ENCODE results near the gene SFSWAP.

SFSWAP gene

DNA sequence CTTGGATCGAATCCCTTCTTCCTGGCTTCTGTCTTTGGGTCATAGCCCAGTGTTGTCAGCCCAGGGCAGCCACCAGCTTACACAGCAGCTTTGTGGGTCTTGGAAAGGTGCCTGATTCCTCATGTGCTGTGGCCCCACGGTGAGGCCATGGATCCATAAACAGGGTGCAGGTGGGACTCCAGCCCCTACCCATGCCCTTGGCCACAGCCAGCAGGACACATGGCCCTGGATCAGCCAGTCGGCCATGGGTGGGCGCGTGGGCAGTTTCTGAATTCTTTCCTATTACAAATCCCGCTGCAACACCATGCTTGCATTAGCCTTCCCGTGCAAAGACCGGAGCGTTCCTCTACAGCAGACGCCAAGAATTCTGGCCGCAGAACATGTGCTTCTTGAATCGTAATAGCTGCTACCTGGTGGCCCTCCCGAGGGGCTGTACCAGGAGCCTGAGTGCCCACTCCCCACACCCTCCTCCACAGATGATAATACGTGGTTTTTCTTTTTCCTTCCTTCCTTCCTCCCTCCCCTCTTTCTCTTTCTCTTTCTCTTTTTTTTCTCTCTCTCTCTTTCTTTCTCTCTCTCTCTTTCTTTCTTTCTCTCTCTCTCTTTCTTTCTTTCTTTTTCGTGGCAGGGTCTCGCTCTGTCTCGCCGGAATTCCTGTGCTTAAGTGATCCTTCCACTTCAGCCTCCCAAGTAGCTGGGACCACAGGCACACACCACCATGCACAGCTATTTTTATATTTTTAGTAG lies 114.4 kb downstream of the SFSWAP start:
- H3K4me3 ChIP-seq (ENCODE audit: low read depth, low read length): no peak overlapping the region
- DNase-seq (ENCODE audit: low read depth): no peak
- TF ChIP-seq, protein P1, sequence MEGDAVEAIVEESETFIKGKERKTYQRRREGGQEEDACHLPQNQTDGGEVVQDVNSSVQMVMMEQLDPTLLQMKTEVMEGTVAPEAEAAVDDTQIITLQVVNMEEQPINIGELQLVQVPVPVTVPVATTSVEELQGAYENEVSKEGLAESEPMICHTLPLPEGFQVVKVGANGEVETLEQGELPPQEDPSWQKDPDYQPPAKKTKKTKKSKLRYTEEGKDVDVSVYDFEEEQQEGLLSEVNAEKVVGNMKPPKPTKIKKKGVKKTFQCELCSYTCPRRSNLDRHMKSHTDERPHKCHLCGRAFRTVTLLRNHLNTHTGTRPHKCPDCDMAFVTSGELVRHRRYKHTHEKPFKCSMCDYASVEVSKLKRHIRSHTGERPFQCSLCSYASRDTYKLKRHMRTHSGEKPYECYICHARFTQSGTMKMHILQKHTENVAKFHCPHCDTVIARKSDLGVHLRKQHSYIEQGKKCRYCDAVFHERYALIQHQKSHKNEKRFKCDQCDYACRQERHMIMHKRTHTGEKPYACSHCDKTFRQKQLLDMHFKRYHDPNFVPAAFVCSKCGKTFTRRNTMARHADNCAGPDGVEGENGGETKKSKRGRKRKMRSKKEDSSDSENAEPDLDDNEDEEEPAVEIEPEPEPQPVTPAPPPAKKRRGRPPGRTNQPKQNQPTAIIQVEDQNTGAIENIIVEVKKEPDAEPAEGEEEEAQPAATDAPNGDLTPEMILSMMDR (conservative IDR thresholded peaks at IDR 0.05; ENCODE audit: low read depth, low read length): no peak

DNA sequence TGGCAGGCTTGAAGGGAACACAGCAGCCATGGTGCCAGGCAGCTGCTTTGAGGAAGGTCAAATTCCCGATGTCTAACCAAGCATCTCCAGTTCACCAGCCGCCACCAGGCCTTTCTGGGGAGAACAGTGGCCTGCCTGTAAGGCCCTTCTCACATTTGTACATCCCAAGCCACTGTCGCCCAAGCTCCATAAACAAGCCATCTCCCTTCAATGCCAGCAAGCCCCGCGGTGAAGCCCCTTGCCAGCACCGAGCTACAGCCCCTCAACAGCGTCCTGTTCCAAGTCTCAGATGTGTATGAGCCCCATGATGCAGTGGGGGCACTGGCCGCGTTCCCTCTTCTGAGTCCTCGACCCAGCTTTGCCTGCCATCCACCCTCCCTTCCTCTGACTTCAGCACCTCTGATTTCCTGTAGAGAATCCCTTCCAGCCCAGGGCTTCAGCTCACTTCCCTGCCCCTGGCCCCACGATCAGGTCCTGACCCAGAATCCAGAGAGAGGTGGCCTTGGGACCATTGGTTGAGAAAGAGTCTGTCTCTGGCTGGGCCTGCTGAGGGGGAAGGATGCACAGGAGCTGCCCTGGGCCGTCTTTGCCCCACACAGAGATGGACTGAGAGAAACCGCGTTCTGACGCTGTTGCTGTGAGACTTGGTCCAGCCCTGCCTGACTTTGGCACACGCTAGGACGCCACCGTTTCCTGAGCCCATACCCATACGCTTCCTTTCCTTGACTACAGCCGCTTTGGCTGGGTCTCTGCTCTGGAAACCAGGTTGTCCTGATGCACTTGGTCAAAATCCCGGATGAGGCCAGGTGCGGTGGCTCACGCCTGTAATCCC lies 115.4 kb downstream of the SFSWAP start:
- DNase-seq (ENCODE audit: low read depth): no peak
- TF ChIP-seq, protein P1 (conservative IDR thresholded peaks at IDR 0.05; ENCODE audit: low read depth, low read length): no peak
- H3K4me3 ChIP-seq (ENCODE audit: low read depth, low read length): no peak overlapping the region

DNA sequence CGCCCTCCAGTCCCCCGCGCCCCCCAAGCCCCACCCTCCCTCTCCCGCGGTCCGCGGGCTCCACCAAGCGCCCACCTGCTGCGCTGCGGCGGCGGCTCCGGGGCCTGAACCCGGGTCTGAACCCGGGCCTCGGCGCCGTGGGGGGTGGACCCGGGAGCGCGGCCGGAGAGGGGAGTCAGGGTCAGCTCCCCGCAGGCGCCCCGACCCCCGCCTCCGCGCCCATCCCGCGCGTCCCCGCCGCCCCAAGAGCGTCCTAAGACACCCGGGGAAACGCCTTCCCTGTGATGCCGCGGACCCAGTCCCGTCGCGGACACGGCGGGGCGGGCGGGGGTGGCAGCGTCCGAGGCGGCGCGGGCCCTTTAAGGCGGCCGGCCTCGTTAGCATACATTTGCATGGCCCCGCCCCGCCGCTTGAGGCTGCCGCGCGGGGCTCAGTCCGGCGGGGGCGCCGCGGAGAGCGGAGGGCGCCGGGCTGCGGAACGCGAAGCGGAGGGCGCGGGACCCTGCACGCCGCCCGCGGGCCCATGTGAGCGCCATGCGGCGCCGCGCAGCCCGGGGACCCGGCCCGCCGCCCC lies 117.2 kb downstream of the SFSWAP start, which contains the start of gene MMP17:
MMP17 (plus strand) TSS at position 433 of the 574 bp plus-strand sequence; CDS start at position 535, 102 bp downstream.
- peak within 1 kb of the TSS; percentile 58 for H3K4me3 ChIP-seq (ENCODE audit: low read depth, low read length)
- DNase-seq (ENCODE audit: low read depth): peak; percentile 62
- TF ChIP-seq, protein P1 (conservative IDR thresholded peaks at IDR 0.05; ENCODE audit: low read depth, low read length): no peak

DNA sequence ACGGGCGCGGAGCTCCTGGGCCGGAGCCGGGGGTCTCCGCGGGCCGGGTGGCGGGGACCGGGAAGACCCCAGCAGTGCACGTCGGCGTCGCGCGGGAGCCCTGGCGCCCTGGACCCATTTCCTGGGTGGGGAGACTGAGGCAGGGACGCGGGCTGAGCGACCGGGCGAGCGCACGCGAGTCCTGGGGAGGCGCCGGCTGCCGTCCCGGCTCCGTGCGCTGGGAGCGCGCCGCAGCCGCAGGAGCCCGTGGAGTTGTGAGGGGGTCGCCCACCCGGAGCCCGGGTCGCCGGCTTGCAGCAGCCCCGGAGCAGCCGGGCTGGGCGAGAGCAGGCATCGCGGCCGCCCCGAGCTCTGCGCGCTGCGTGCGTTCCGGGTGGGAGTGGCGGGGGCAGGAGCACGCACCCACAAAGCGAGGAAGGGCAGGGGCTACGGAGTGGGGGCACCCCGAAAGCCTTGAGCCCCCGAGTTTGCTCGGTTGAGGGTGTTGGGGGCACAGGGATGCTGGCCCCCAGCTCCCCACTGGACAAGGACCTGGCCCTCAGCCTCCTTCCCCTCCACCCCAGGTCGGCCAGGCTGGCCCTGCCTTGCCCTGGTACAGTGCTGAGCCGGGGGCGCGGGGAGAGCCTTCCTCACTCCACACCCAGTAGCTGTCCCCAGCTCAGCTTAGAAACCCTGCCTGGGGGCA lies 117.9 kb downstream of the SFSWAP start:
- DNase-seq (ENCODE audit: low read depth): no peak
- H3K4me3 ChIP-seq (ENCODE audit: low read depth, low read length): peak overlapping the region; percentile 58
- TF ChIP-seq, protein P1 (conservative IDR thresholded peaks at IDR 0.05; ENCODE audit: low read depth, low read length): no peak

DNA sequence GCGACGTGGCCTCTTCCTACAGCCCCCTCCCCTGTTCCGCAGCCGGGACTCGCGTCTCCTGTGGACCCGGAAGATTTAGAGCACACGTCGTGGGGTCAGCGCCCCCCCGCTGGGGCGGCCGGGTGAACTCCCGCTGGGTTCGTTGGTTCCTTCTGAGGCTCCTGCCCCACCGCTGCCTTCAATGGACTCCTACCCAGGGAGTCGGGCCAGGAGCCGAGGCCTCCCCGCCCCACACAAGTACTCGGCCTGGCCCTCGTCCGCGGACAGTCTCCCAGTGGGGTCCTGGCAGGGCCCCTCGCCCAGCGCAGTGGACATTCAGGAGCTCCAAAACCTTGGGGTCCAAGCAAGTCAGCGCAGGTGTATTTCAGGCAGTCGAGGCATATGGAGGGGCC lies 118.5 kb downstream of the SFSWAP start:
- peak; percentile 31 for DNase-seq (ENCODE audit: low read depth)
- H3K4me3 ChIP-seq (ENCODE audit: low read depth, low read length): peak overlapping the region; percentile 58
- TF ChIP-seq, protein P1 (conservative IDR thresholded peaks at IDR 0.05; ENCODE audit: low read depth, low read length): no peak

DNA sequence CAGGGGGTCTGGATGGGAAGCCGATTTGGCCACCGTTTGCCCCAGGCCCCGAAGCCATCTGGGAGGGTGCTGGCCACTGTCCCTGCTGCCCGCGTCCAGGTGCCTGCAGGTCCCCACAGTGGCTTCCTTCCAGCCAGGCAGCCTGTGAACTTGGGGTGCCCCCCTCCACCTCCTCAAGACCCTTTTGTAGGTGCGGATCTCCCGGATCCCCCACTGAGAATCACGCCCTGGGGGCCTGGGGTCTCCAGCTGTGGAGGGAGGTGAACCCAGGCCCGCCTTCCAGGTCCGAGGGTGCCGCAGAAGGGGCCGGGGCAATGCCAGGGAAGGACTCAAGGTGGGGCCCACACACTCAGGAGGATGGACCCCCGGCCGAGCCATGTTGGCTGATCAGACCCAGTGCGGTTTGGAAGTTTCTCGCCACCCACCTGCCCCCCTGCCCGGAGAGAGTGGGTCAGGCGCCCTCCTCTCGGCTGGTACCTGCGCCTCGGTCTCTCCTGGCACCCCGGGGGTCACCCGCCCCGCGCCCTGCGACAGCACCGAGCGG lies 119.0 kb downstream of the SFSWAP start:
- TF ChIP-seq, protein P1 (conservative IDR thresholded peaks at IDR 0.05; ENCODE audit: low read depth, low read length): no peak
- DNase-seq (ENCODE audit: low read depth): no peak
- peak overlapping the region; percentile 58 for H3K4me3 ChIP-seq (ENCODE audit: low read depth, low read length)
